ENCODE data around the gene PRRT3.

GRCh38 chr3:9940746-9941145 is 11.5 kb downstream of the PRRT3 start:
- no peak for TF ChIP-seq POLR2A (IDR thresholded peaks at IDR 0.05)
- no peak for TF ChIP-seq CTCF (IDR thresholded peaks at IDR 0.05)

Measured in breast epithelium (tissue), 3 donors.